A673 (cell line): ENCODE measurements around the gene CLRN1. TPM values are rescaled to one million over a fixed set of nuclear protein-coding genes. Genes with fewer than 3 reads are reported as not detected.

Experiments
- BruUV-seq: library from RNA; stranded (reverse); fragments of 400-500 nt; replicated peaks from 2 replicates; lab custom pipeline; 2021; lab: Mats Ljungman, UMichigan
- CTCF ChIA-PET: fragments of 300-600 bp; sonication (Branson Sonifier 250); formaldehyde crosslinking; loops from one replicate; lab custom pipeline; 2022; ENCODE audit warnings: antibody characterized with exemption; lab: Charles Lee
- POLR2A ChIA-PET: fragments of 300-600 bp; sonication (Branson Sonifier 250); formaldehyde crosslinking; loops from one replicate; lab custom pipeline; 2022; ENCODE audit warnings: antibody characterized with exemption; ENCODE audit not compliant: low non-redundant PET; lab: Charles Lee
- DNase-seq: peaks from one replicate; pipeline ENCODE4 v3.0.0-alpha.2; 2015; ENCODE audit warnings: low spot score
- H3K27ac ChIP-seq: fragments of 200-600 bp; sonication (generic); 2 replicates; pipeline ENCODE4 v1.5.1; 2016; ENCODE audit warnings: mixed run types, low read depth, mild to moderate bottlenecking, mixed read lengths, antibody characterized with exemption, low read length; ENCODE audit not compliant: poor library complexity, severe bottlenecking
- H3K27me3 ChIP-seq: fragments of 200-600 bp; sonication (generic); replicated peaks from 2 replicates; pipeline ENCODE4 v1.6.1; 2017; ENCODE audit warnings: mixed run types, low read depth, mild to moderate bottlenecking, mixed read lengths, antibody characterized with exemption, low read length; ENCODE audit not compliant: insufficient read depth, poor library complexity
- H3K36me3 ChIP-seq: fragments of 200-600 bp; sonication (generic); 2 replicates; pipeline ENCODE4 v1.6.1; 2016; ENCODE audit warnings: mixed run types, mild to moderate bottlenecking, mixed read lengths, antibody characterized with exemption, low read length; ENCODE audit not compliant: insufficient read depth, poor library complexity, severe bottlenecking
- H3K4me1 ChIP-seq: fragments of 200-600 bp; sonication (generic); 2 replicates; pipeline ENCODE4 v1.6.1; 2017; ENCODE audit warnings: mixed run types, mild to moderate bottlenecking, mixed read lengths, antibody characterized with exemption, low read length; ENCODE audit not compliant: insufficient read depth, poor library complexity, severe bottlenecking
- H3K4me3 ChIP-seq: fragments of 200-600 bp; sonication (generic); 2 replicates; pipeline ENCODE4 v1.5.1; 2016; ENCODE audit warnings: low read depth, mixed run types, mild to moderate bottlenecking, mixed read lengths, low read length; ENCODE audit not compliant: poor library complexity, severe bottlenecking
- H3K9me3 ChIP-seq: fragments of 200-600 bp; sonication (generic); 2 replicates; pipeline ENCODE4 v1.6.1; 2016; ENCODE audit warnings: mixed run types, low read depth, mild to moderate bottlenecking, mixed read lengths, antibody characterized with exemption, low read length; ENCODE audit not compliant: poor library complexity, severe bottlenecking
- EZH2 ChIP-seq: fragments of 200-600 bp; sonication (generic); IDR thresholded peaks from 2 replicates; pipeline ENCODE4 v1.6.1; 2017; ENCODE audit warnings: borderline replicate concordance, low read depth, mild to moderate bottlenecking, mixed read lengths, antibody characterized with exemption, low read length; ENCODE audit not compliant: poor library complexity, severe bottlenecking
- intact Hi-C: fragments of 100-400 bp; cut with micrococcal nuclease; formaldehyde crosslinking; loops from one replicate; pipeline ENCODE4 v1.10.0; 2022; ENCODE audit not compliant: unreplicated experiment
- total RNA-seq: library from RNA; stranded (reverse); gene quantifications from 2 replicates; pipeline ENCODE4 v1.2.3, GENCODE V29; 2021
- TF ChIP-seq, protein P1 (sequence below): fragments of 300-800, 200-600 bp; sonication (generic); conservative IDR thresholded peaks from 2 replicates; pipeline ENCODE4 v1.5.1; 2017; ENCODE audit warnings: low read depth, mild to moderate bottlenecking, antibody characterized with exemption, low read length, moderate library complexity, mixed read lengths

The CLRN1 gene
- total RNA-seq, 1 experiment from 2014 or later = not detected

DNA sequence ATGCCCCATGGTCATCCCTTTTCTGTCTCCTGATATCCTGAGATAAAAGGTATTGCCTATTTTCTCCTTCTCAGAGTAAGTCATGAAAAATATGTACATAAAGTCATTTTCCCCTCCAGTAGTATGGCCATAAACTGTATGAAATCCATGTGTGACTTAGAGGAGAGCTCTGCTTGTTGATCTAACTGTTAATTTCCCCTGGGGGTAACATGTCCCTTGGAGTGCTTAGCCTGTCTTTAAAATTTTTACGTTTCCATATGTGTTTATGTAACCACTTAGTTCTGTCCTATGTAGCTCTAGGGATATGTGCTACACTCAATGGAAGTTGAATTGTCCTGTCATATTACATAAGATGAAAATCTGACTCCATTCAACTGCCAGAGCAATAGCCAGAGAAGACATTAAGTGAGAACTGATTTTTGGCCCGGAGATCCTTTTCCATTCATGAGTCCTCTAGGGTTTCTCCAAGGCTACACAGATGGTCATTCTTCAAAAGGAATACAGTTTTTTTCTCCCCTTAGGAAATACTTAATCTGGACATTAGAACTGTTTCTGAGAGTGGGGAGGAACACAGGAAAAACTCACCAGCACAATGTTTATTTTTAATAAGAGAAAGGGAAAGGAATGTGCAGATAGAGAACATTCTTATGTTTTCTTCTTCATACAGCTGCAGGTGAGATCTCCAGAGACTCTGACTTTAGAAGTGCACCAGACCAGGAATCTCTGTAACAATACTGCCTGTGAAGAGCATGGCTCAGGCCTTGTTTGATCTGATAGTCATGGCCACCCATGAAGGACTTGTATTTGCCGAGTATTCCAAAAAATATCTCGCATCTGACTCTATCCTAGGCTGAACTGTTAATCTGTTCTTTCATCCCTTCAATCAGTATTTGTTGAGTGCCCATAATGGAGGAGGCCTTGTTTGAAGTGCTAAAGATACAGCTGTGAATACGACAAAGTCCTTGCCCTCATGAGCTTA is 29.8 kb upstream of the CLRN1 start:
- ChIA-PET POLR2A (no interaction called here), CTCF (no interaction called here)
- Histone ChIP-seq H3K4me3 (no peak overlapping the region), H3K36me3 (no peaks in the 10 kb centered on the region), H3K9me3 (no peaks in the 10 kb centered on the region), H3K4me1 (no peaks in the 10 kb centered on the region), H3K27ac (no peak overlapping the region), H3K27me3 (no peaks in the 10 kb centered on the region)
- DNase-seq = no peak
- intact Hi-C loops = no loop called here
- TF ChIP-seq, protein P1, sequence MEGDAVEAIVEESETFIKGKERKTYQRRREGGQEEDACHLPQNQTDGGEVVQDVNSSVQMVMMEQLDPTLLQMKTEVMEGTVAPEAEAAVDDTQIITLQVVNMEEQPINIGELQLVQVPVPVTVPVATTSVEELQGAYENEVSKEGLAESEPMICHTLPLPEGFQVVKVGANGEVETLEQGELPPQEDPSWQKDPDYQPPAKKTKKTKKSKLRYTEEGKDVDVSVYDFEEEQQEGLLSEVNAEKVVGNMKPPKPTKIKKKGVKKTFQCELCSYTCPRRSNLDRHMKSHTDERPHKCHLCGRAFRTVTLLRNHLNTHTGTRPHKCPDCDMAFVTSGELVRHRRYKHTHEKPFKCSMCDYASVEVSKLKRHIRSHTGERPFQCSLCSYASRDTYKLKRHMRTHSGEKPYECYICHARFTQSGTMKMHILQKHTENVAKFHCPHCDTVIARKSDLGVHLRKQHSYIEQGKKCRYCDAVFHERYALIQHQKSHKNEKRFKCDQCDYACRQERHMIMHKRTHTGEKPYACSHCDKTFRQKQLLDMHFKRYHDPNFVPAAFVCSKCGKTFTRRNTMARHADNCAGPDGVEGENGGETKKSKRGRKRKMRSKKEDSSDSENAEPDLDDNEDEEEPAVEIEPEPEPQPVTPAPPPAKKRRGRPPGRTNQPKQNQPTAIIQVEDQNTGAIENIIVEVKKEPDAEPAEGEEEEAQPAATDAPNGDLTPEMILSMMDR = no peak
- no peak for TF ChIP-seq EZH2
- no TSS peak for BruUV-seq

GRCh38 chr3:150998996-150999395 is 26.5 kb upstream of the CLRN1 start:
- Histone ChIP-seq H3K9me3 (no peaks in the 10 kb centered on the region), H3K36me3 (no peaks in the 10 kb centered on the region), H3K27me3 (no peaks in the 10 kb centered on the region), H3K27ac (no peak overlapping the region), H3K4me3 (no peak overlapping the region), H3K4me1 (no peaks in the 10 kb centered on the region)
- ChIA-PET POLR2A (no interaction called here), CTCF (no interaction called here)
- TF ChIP-seq, protein P1 = no peak
- no peak for TF ChIP-seq EZH2
- no peak for DNase-seq
- intact Hi-C loops = no loop called here
- BruUV-seq = no TSS peak

GRCh38 chr3:150996731-150997130 is 24.2 kb upstream of the CLRN1 start:
- Histone ChIP-seq H3K27me3 (peaks cover under 1% of the 10 kb centered on the region), H3K27ac (no peak overlapping the region), H3K4me3 (no peak overlapping the region), H3K36me3 (no peaks in the 10 kb centered on the region), H3K9me3 (no peaks in the 10 kb centered on the region), H3K4me1 (no peaks in the 10 kb centered on the region)
- DNase-seq = no peak
- intact Hi-C loops = no loop called here
- no TSS peak for BruUV-seq
- CTCF ChIA-PET = no interaction called here
- POLR2A ChIA-PET = no interaction called here
- TF ChIP-seq, protein P1 = no peak
- no peak for TF ChIP-seq EZH2
